AG04450 (cell line): ENCODE measurements around the gene CYP26B1. TPM values are rescaled to one million over a fixed set of nuclear protein-coding genes. Genes with fewer than 3 reads are reported as not detected.
"Not testable (repeated sequence)": the region's sequence is repeated elsewhere in the genome, so short reads cannot be mapped to it uniquely, and the experiment has no call there.

Experiments
- CTCF ChIA-PET: fragments of 300-600, 350-600 bp; formaldehyde crosslinking; extraction: SDS; loops from one replicate; lab custom pipeline; 2022; ENCODE audit warnings: antibody characterized with exemption, inconsistent platforms; lab: Charles Lee
- POLR2A ChIA-PET: fragments of 350-600 bp; formaldehyde crosslinking; extraction: SDS; loops from one replicate; lab custom pipeline; 2021; ENCODE audit warnings: antibody characterized with exemption, inconsistent platforms; lab: Yijun Ruan, JAX
- DNase-seq: peaks from one replicate; pipeline ENCODE4 v3.0.0-alpha.2; 2011; ENCODE audit warnings: low read depth, low spot score
- H3K27ac ChIP-seq: one replicate; pipeline ENCODE4 v1.5.1; 2012; ENCODE audit warnings: low read depth, low read length, control low read depth
- H3K27me3 ChIP-seq: one replicate; pipeline ENCODE4 v1.6.0; 2012; ENCODE audit warnings: low read length; ENCODE audit not compliant: control insufficient read depth, insufficient read depth
- H3K4me3 ChIP-seq: 2 replicates; pipeline ENCODE4 v1.5.1; 2011; ENCODE audit warnings: mild to moderate bottlenecking, low read depth, low read length, control low read depth
- H3K9me3 ChIP-seq: 2 replicates; pipeline ENCODE4 v1.5.1; 2012; ENCODE audit warnings: low read length; ENCODE audit not compliant: control insufficient read depth, insufficient read depth
- CTCF ChIP-seq: IDR thresholded peaks from 2 replicates; pipeline ENCODE4 v1.5.1; 2011; ENCODE audit warnings: low read depth, low read length, control low read depth, inconsistent platforms
- polyA plus RNA-seq: library from polyadenylated mRNA; depleted of rRNA; stranded (reverse); fragments of >200 nt; gene quantifications from 2 replicates; pipeline ENCODE4 v1.2.3, GENCODE V29; 2011

The CYP26B1 gene
- polyA plus RNA-seq, 1 experiment = 0.01 TPM

GRCh38 chr2:72092111-72092510 is 55.6 kb downstream of the CYP26B1 start:
- ChIA-PET POLR2A (no interaction called here), CTCF (no interaction called here)
- peaks cover 3% of the 10 kb centered on the region for H3K27me3 ChIP-seq
- DNase-seq = no peak
- TF ChIP-seq CTCF = no peak
- H3K4me3 ChIP-seq = no peak overlapping the region
- H3K27ac ChIP-seq = no peak overlapping the region
- no peaks in the 10 kb centered on the region for H3K9me3 ChIP-seq

- H3K27me3 ChIP-seq = peaks cover 3% of the 10 kb centered on the region
- CTCF ChIA-PET = no interaction called here
- no peaks in the 10 kb centered on the region for H3K9me3 ChIP-seq
- H3K27ac ChIP-seq = no peak overlapping the region
- no peak for TF ChIP-seq CTCF
- H3K4me3 ChIP-seq = no peak overlapping the region
- DNase-seq = no peak
- POLR2A ChIA-PET = no interaction called here
Observed at GRCh38 chr2:72090781-72091482, 56.7 kb downstream of the CYP26B1 start.

GRCh38 chr2:72090271-72090720 is 57.4 kb downstream of the CYP26B1 start:
- ChIA-PET POLR2A (no interaction called here), CTCF (no interaction called here)

GRCh38 chr2:72089537-72089936 is 58.1 kb downstream of the CYP26B1 start:
- H3K9me3 ChIP-seq = no peaks in the 10 kb centered on the region
- no peak for TF ChIP-seq CTCF
- DNase-seq = no peak
- no peak overlapping the region for H3K27ac ChIP-seq
- ChIA-PET CTCF (no interaction called here), POLR2A (no interaction called here)
- no peak overlapping the region for H3K4me3 ChIP-seq
- peaks cover 6% of the 10 kb centered on the region for H3K27me3 ChIP-seq

More at GRCh38 chr2:72090271-72090720, 57.4 kb downstream of the CYP26B1 start:
- Histone ChIP-seq H3K27me3 (peaks cover 6% of the 10 kb centered on the region), H3K9me3 (no peaks in the 10 kb centered on the region), H3K4me3 (no peak overlapping the region), H3K27ac (no peak overlapping the region)
- no peak for DNase-seq
- no peak for TF ChIP-seq CTCF

GRCh38 chr2:72089028-72089427 is 58.6 kb downstream of the CYP26B1 start:
- Histone ChIP-seq H3K4me3 (no peak overlapping the region), H3K27ac (no peak overlapping the region), H3K27me3 (peaks cover 6% of the 10 kb centered on the region), H3K9me3 (no peaks in the 10 kb centered on the region)
- TF ChIP-seq CTCF = no peak
- ChIA-PET POLR2A (no interaction called here), CTCF (no interaction called here)
- no peak for DNase-seq

- POLR2A ChIA-PET, CTCF ChIA-PET, H3K9me3 ChIP-seq, H3K27me3 ChIP-seq, H3K4me3 ChIP-seq, DNase-seq, H3K27ac ChIP-seq: not testable (repeated sequence)
Observed at GRCh38 chr2:72086871-72087633, 60.6 kb downstream of the CYP26B1 start.
